Measurements from ENCODE around the gene PCSK6. TPM values are rescaled to one million over a fixed set of nuclear protein-coding genes. Genes with fewer than 3 reads are reported as not detected.

PCSK6 gene
- total and polyA plus RNA-seq, 2 of the 8 experiments (the other 6 are each of a cell fraction or from before 2014, with no cell fraction given) = 1.9 to 4.0 TPM

- Histone ChIP-seq H3K56ac (replicated peaks; ENCODE audit: insufficient read length, low read depth, low read length) (no peak overlapping the region), H3K23me2 (ENCODE audit: low read depth, low read length) (no peaks in the 10 kb centered on the region), H3K79me1 (ENCODE audit: low read depth, low read length) (no peaks in the 10 kb centered on the region), H2AFZ (ENCODE audit: low read length) (no peak overlapping the region), H2BK15ac (ENCODE audit: low read length) (no peak overlapping the region), H2BK5ac (ENCODE audit: low read depth, low read length) (no peak overlapping the region), H3K18ac (ENCODE audit: extremely low read depth, low read length) (no peak overlapping the region), H4K91ac (replicated peaks; ENCODE audit: insufficient read length, low read length) (no peak overlapping the region), H2BK120ac (replicated peaks; ENCODE audit: low read depth, low read length) (no peak overlapping the region), H3K14ac (ENCODE audit: insufficient read length) (no peak overlapping the region), H2BK12ac (ENCODE audit: low read depth, low read length) (no peak overlapping the region), H3K4me1 (replicated peaks in 1 of 4; ENCODE audit: control insufficient read depth in 3 of 4, insufficient read depth in 4 of 4, low read length in 3 of 4) (no peaks in the 10 kb centered on the region; a peak in 2 of 7 replicates), H3K4me2 (ENCODE audit: insufficient read depth in 1 of 2, low read depth in 2 of 2, low read length in 2 of 2) (no peak overlapping the region), H4K5ac (ENCODE audit: insufficient read length, low read depth, low read length) (no peak overlapping the region), H3K4me3 (ENCODE audit: extremely low read depth in 1 of 4, insufficient read depth in 2 of 4, low read depth in 3 of 4, low read length in 4 of 4) (no peak overlapping the region), H3K27me3 (replicated peaks in 1 of 4; ENCODE audit: control insufficient read depth in 3 of 4, extremely low read depth in 1 of 4, insufficient read depth in 3 of 4, low read length in 3 of 4) (no peaks in the 10 kb centered on the region), H3K4ac (replicated peaks; ENCODE audit: insufficient read length, low read depth, low read length) (no peak overlapping the region), H2AK5ac (ENCODE audit: low read depth, low read length) (0 out of 2 replicates have a peak overlapping the region, but pooled peaks have one; percentile 24), H3K36me3 (ENCODE audit: control insufficient read depth in 2 of 4, insufficient read depth in 4 of 4, low read length in 3 of 4) (no peaks in the 10 kb centered on the region), H3K79me2 (ENCODE audit: control insufficient read depth in 1 of 2, insufficient read depth in 2 of 2, low read length in 2 of 2) (no peaks in the 10 kb centered on the region), H3K9me3 (ENCODE audit: insufficient read depth in 2 of 2, low read depth in 1 of 2, low read length in 1 of 2) (no peaks in the 10 kb centered on the region), H3K9ac (replicated peaks in 1 of 4; ENCODE audit: extremely low read depth in 1 of 4, low read depth in 3 of 4, low read length in 3 of 4) (no peak overlapping the region), H3K27ac (ENCODE audit: low read depth, low read length) (no peak overlapping the region), H4K20me1 (replicated peaks in 1 of 2; ENCODE audit: control insufficient read depth in 1 of 2, insufficient read depth in 2 of 2, low read length in 2 of 2) (no peaks in the 10 kb centered on the region), H3K23ac (ENCODE audit: insufficient read length) (no peak overlapping the region), H4K8ac (ENCODE audit: extremely low read depth, insufficient read depth, low read length) (no peak overlapping the region), H2BK20ac (ENCODE audit: low read length) (no peak overlapping the region)
- no peak for DNase-seq (ENCODE audit: low read depth in 1 of 2, low spot score in 2 of 2)
- WGBS, 2 experiments (ENCODE audit: extremely low coverage in 1 of 2, insufficient coverage in 1 of 2, insufficient read length in 1 of 2, insufficient replicate concordance in 2 of 2, low coverage in 1 of 2, low lambda C conversion rate in 2 of 2, missing lambda C conversion rate in 1 of 2) = 90% methylated on average over 10 of the region's 10 CpGs; no CpG with 5 or more reads in 1 of the 2 experiments
- no peak for TF ChIP-seq TEAD4 (IDR thresholded peaks at IDR 0.05; ENCODE audit: low read depth, low read length)
- TF ChIP-seq GTF2F1 (IDR thresholded peaks at IDR 0.05; ENCODE audit: borderline replicate concordance, low read depth, low read length) = no peak
- TF ChIP-seq RBBP5 (IDR thresholded peaks at IDR 0.05; ENCODE audit: borderline replicate concordance, low read depth, low read length) = no peak
- no peak for TF ChIP-seq TAF7 (optimal IDR thresholded peaks at IDR 0.05; ENCODE audit: borderline replicate concordance, low read depth, low read length)
- no peak for TF ChIP-seq E2F6 (IDR thresholded peaks at IDR 0.05)
- no peak for TF ChIP-seq KDM5A (IDR thresholded peaks at IDR 0.05; ENCODE audit: low read length)
- no peak for TF ChIP-seq PHF8 (conservative IDR thresholded peaks at IDR 0.05; ENCODE audit: low read depth, low read length)
- no peak for TF ChIP-seq RAD21 (IDR thresholded peaks at IDR 0.05 in 1 of 2, conservative IDR thresholded peaks at IDR 0.05 in 1 of 2; ENCODE audit: low read depth in 2 of 2, low read length in 2 of 2)
- no peak for TF ChIP-seq EGR1 (IDR thresholded peaks at IDR 0.05; ENCODE audit: borderline replicate concordance, low read depth, low read length)
- ChIA-PET POLR2A (ENCODE audit: partially characterized antibody) (interaction anchor here (1.2 kb wide), 1 partner anchor 21 kb away, joined by 3 read pairs; no protein-coding TSS in a partner anchor), CTCF (ENCODE audit: partially characterized antibody) (interaction anchor here (1.4 to 1.9 kb wide), 2 partner anchors 26 to 36 kb away, joined by 3 to 4 read pairs; no protein-coding TSS in a partner anchor)
- FAIRE-seq = no peak
Measured at GRCh38 chr15:101391431-101391830, 98.1 kb downstream of the PCSK6 start.

All from H1 (cell line).